COLO829 (cell line): Measurements from ENCODE around the gene NTNG1.

Source experiments
- DNase-seq: peaks from one replicate; pipeline ENCODE4 v3.0.0; 2012; ENCODE audit warnings: low spot score

The NTNG1 gene

DNA sequence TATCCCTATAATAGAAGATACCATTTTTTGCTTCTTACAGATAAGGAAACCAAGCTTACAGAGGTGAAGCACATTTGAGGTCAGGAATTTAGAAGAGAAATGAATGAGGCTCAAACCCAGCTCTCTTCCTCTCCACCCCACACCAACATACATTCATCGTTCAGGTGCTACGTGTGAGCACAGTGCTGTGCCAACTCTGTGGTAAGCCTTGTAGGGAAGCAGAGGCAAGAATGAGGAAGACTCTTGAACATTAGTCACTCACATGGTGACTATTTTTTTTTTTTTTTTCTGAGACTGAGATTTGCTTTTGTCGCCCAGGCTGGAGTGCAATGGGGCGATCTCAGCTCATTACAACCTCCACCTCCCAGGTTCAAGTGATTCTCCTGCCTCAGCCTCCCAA, 314.0 kb downstream of the NTNG1 start:
- no peak for DNase-seq

- no peak for DNase-seq
Measured at GRCh38 chr1:107457989-107458388, 317.1 kb downstream of the NTNG1 start.

DNA sequence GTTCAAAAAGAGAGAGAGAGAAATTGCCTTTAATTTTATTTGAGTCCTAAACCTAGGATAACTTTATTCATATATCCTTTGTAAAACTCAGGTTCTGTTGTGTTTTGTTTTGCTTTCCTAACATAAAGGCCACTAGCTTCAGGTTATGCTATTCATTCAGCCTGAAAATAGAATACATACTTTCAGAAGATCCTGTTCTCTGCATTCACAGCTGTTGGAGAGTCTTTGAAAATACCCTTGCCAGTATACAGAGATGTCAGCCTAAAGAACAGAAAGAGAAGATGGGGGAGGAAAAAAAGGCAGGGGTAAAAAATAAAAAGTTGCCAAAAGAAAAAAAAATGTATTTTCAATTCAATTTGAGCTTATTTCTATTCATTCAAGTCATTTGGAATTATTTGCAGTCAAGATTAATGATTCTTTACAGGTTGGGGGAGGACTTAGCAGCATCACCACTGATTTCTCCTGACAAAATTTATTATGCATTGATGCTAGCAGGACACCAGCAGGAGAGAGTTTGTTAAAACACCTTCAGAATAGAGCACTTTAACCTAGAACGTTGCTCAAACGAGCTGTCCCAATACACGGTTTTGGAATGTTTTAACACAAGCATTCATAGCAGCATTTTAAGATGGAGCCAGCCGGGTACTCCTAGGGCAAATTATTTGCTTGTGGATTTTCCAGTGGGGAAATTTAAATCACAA, 318.5 kb downstream of the NTNG1 start:
- no peak for DNase-seq

- DNase-seq = no peak
Measured at GRCh38 chr1:107460035-107460434, 319.2 kb downstream of the NTNG1 start.

DNA sequence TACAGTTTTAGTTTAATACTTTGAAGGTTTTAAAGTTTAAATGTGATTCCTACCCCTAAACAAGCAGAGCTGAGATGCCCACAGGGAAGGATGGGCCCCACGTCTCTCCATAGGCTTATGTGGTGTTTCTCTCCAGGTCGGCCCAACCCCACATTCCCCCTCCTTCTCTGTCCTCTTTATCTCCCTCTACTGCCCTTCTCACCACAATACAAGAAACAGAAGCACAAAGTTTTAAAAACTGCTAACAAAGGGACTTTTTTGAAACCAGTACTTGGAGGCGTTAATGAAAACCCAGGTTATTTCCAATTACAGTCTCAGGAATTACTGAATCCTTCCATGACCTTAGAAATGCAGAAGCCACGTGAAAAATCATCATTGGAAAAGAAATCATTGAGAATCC, 324.0 kb downstream of the NTNG1 start:
- no peak for DNase-seq

- no peak for DNase-seq
Measured at GRCh38 chr1:107467286-107467685, 326.4 kb downstream of the NTNG1 start.

DNA sequence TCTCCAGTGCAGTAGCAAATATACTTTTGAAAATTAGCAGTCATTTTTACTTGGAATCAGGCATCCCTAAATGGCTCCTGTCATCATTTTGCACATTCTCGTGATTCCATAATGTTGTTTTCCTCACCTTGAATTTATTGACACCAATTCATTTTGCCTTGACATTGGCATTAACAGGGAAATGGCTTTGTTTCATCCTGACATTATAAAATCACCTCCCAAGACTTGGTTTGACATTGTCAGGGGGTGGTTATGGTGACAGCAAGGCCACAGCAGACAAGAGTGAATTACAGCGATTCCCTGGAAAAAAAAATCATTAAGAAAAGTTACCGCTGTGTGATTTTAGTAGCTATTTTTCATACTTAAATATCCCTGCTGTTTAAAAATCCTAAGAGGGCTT, 327.0 kb downstream of the NTNG1 start:
- no peak for DNase-seq

- no peak for DNase-seq
Measured at GRCh38 chr1:107473065-107473464, 332.2 kb downstream of the NTNG1 start.

DNA sequence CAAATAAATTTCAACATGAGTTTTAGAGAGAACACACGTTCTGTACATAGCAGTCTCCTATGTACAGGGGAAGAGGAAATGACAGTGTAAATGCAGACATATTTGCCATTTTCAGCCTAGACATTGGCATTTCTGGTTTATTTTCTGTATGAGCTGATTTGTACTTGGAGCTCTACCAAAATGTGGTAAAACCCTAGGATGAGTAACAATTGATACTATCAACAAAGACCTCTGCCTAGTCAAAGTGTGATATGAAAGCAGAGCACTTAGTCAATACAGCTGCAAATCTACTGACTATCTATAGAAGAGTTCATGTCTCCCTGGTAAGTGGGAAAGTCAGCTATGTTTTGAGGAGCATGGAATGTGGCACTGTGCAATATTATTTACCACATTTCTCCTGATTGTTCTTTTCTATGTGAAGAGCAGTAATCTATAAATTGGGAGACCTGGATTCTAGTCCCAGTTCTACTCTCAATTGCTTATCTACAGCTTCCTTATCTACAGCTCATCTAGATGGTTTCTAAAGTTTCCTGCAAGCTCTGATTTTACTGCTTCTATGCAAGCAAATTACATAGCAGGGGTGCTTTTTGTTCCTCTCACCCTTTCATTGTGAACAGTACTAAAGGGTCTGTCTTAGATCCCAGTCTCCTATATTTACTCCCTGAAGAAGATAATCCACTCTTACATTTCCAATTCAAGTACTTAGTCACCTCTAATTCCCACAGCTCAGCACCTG, 334.2 kb downstream of the NTNG1 start:
- no peak for DNase-seq

DNA sequence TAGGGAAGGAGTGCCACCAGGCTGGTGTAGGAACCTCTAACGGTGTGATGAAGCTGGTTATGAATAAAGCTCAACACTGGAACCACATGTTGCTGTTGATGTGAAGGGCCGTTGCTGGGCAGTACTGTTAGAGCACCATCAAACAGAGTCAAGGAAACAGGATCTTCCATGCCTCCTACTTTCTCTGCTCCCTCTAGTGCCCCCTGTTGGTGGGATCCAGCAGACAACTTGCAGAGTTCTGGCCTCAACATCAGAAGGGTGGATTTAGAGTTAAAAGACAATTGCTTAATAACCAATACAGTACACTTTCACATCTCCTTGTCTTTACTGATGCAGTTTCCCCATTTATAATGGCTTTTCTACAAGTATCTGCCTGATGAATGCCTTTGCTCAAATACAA, 336.4 kb downstream of the NTNG1 start:
- no peak for DNase-seq

- DNase-seq = no peak
Measured at GRCh38 chr1:107479865-107480350, 339.1 kb downstream of the NTNG1 start.

DNA sequence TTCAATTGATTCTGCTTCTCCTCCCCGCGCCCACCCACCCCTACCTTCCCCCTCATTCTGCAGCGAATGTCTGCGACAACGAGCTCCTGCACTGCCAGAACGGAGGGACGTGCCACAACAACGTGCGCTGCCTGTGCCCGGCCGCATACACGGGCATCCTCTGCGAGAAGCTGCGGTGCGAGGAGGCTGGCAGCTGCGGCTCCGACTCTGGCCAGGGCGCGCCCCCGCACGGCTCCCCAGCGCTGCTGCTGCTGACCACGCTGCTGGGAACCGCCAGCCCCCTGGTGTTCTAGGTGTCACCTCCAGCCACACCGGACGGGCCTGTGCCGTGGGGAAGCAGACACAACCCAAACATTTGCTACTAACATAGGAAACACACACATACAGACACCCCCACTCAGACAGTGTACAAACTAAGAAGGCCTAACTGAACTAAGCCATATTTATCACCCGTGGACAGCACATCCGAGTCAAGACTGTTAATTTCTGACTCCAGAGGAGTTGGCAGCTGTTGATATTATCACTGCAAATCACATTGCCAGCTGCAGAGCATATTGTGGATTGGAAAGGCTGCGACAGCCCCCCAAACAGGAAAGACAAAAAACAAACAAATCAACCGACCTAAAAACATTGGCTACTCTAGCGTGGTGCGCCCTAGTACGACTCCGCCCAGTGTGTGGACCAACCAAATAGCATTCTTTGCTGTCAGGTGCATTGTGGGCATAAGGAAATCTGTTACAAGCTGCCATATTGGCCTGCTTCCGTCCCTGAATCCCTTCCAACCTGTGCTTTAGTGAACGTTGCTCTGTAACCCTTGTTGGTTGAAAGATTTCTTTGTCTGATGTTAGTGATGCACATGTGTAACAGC, 339.9 kb downstream of the NTNG1 start:
- DNase-seq = no peak

DNA sequence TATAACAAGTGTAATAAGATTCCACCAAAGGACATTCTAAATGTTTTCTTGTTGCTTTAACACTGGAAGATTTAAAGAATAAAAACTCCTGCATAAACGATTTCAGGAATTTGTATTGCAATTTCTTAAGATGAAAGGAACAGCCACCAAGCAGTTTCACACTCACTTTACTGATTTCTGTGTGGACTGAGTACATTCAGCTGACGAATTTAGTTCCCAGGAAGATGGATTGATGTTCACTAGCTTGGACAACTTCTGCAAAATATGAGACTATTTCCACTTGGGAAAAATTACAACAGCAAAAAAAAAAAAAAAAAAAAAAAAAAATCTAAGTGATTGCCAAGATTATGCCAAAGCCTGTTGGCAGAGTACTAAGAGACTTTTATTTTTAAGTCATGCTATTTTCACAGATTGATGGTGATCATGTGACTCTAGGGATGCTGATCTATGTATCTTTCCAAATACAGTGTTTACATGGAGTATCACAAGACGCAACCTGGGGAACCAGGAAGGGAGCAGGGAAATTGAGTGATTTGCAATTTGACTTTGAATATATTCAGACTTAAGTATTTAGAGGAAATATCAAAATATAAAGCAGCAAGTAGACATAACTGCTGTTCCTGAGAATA, 341.0 kb downstream of the NTNG1 start:
- DNase-seq = no peak

DNA sequence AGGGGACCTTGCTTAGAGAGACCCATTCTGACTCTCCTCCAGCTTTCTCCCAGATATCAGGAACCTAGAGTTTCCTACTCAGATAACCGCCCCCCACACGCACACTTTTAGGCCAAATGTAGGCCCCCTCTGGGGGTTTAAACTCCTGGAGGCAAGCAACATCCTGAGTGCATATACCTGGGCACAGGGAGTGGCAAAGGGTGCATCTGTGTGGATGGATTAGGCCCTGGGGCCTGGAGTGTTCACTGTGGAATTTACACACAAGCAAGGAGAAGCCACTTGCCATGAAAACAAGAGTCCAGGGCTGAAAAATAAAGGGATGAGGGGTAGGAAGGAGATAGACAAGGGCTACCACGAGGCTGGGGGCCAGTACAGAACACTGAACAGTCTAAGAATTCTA, 343.1 kb downstream of the NTNG1 start:
- no peak for DNase-seq

GRCh38 chr1:107486349-107486748, 345.5 kb downstream of the NTNG1 start:
- no peak for DNase-seq

- no peak for DNase-seq
Measured at GRCh38 chr1:107487506-107487905, 346.7 kb downstream of the NTNG1 start.

GRCh38 chr1:107491582-107491981, 350.7 kb downstream of the NTNG1 start:
- no peak for DNase-seq

- DNase-seq = no peak
Measured at GRCh38 chr1:107493111-107493716, 352.4 kb downstream of the NTNG1 start.

DNA sequence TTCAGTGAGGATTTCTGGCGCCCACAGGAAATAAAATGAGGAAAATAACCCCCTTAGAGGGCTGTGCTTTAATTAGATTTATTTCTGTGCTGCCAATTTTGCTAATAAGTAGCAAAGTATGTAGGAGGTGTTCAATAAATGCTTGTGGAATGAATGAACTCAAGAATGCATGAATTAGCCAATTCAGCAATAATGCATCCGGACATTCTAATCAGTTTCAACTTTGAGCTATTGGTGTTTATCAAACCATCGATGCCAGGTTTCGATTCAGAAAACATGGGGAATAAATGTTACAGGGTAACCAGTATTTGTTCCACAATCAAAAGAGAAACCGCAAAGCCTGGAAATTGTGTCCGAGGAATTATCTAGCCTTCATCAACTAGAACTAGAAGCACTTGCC, 353.2 kb downstream of the NTNG1 start:
- DNase-seq = no peak

- no peak for DNase-seq
Measured at GRCh38 chr1:107496002-107496401, 355.2 kb downstream of the NTNG1 start.

DNA sequence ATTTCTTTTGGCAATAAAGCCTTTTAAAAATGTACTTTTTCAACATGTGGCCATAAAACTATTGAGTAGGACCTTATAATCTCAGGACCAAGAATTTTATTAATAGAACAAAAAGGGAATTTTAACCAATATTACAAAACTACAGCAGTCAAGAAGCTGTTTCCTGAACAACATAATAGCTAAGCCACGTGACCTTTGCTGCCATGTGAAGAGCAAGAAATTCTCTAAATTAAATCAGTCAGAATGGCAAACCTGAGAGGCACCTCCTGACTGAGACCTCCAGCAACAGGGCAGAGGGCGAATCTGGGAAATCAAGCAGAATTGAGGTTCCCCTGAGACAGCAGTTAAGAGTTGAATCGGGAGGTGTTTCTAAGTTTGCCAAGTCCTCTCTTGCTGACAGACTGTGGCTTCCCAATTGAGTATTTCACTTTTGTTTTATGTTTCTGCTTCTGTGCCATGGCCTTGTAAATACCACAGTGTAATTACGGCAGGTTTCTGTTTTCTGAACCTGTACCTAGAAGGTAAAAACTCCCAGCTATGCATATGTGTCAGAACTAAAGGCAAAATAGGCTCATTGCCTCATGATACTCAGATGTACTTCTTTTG, 358.4 kb downstream of the NTNG1 start:
- DNase-seq = no peak
